Hair follicle dermal papilla cell (primary cell): ENCODE data around the gene GJA10. TPM values are rescaled to one million over a fixed set of nuclear protein-coding genes. Genes with fewer than 3 reads are reported as not detected.

ENCODE experiments used
- small RNA-seq: library from RNA; depleted of rRNA; stranded (forward); fragments of <200 nt; gene quantifications from one replicate; pipeline ENCODE3, GENCODE V24; 2012
- total RNA-seq: library from RNA; depleted of rRNA; stranded (reverse); fragments of >200 nt; gene quantifications from 2 replicates; pipeline ENCODE4 v1.2.3, GENCODE V29; 2012

Gene GJA10
- not detected in 2 replicates for total RNA-seq

GRCh38 chr6:89894169-89894568 is at the start of gene GJA10:
GJA10 (plus strand) TSS chr6:89894469; CDS start chr6:89894469, 0 bp downstream.

Small RNA genes lying within 50 kb of the gene (small RNA-seq; reads per million reads assigned to genes)
- not detected for gene RF00019

Other genes starting within 250 kb of the GJA10 start
- gene MDN1, start 74.7 kb upstream of the GJA10 start, total RNA-seq, result 19.1 and 25.5 TPM in 2 replicates
- 10.7 and 14.0 TPM in 2 replicates for gene CASP8AP2, start 64.6 kb upstream of the GJA10 start, total RNA-seq